ENCODE measurements around the gene LCLAT1. TPM values are rescaled to one million over a fixed set of nuclear protein-coding genes. Genes with fewer than 3 reads are reported as not detected.
"Not testable (repeated sequence)": the region's sequence is repeated elsewhere in the genome, so short reads cannot be mapped to it uniquely, and the experiment has no call there.

LCLAT1 gene
- total RNA-seq, 4 donors from 2014 or later: 10.3 to 20.6 (median 17.7) TPM

DNA sequence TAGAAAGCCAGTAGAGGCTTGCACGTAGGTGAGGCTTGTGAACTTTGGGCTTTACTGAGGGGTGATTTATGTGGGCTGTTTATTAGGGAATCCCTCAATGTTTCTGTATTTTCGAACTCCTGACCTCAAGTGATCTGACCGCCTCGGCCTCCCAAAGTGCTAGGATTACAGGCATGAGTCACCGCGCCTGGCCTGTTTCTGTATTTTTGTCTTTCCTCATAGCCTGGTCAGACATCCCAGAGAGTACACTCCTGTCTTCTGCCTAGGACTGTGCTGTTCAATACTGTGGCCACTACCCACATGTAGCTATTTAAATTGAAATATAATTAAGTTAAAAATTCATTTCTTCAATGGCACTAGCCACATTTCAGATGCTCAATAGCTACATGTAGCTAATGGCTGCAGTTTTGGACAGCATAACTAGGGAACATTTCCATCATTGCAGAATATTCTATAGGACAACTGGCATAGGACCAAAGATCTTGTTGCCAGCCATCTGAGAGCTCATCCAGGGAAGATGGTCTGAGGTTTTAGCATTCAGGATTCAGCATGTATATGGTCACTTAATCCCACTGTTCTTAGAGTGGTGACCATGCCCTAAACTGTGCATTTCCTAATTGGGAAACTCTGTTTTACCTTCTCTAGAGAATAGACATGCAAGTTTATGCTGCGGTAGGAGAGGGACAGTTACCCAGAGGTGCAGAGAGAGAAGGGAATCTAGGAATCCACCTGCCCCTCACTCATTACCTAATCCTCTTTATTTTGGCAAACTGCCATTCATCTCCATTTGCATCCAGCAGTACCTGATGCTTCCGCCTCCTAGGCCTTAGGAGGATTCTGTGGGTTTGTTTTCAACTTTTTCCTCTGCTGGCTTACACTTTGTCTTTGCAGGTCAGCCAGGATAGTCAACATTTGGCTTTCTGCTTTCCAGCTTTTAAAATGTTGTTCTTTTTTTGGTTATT lies 64.4 kb downstream of the LCLAT1 start:
- WGBS: 67% methylated on average over 8 of the region's 8 CpGs
- TF ChIP-seq, protein P1, sequence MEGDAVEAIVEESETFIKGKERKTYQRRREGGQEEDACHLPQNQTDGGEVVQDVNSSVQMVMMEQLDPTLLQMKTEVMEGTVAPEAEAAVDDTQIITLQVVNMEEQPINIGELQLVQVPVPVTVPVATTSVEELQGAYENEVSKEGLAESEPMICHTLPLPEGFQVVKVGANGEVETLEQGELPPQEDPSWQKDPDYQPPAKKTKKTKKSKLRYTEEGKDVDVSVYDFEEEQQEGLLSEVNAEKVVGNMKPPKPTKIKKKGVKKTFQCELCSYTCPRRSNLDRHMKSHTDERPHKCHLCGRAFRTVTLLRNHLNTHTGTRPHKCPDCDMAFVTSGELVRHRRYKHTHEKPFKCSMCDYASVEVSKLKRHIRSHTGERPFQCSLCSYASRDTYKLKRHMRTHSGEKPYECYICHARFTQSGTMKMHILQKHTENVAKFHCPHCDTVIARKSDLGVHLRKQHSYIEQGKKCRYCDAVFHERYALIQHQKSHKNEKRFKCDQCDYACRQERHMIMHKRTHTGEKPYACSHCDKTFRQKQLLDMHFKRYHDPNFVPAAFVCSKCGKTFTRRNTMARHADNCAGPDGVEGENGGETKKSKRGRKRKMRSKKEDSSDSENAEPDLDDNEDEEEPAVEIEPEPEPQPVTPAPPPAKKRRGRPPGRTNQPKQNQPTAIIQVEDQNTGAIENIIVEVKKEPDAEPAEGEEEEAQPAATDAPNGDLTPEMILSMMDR (IDR thresholded peaks at IDR 0.05): no peak
- TF ChIP-seq POLR2AphosphoS5 (IDR thresholded peaks at IDR 0.05): no peak
- TF ChIP-seq EP300 (IDR thresholded peaks at IDR 0.05): no peak
- TF ChIP-seq POLR2A (IDR thresholded peaks at IDR 0.05): no peak
- H3K27me3 ChIP-seq: no peaks in the 10 kb centered on the region
- H3K4me1 ChIP-seq: peaks cover 11% of the 10 kb centered on the region
- no peak overlapping the region for H3K4me3 ChIP-seq
- no peak for DNase-seq (ENCODE audit: low spot score in 2 of 2)
- no peaks in the 10 kb centered on the region for H3K9me3 ChIP-seq
- no peaks in the 10 kb centered on the region for H3K36me3 ChIP-seq
- no peak overlapping the region for H3K27ac ChIP-seq

DNA sequence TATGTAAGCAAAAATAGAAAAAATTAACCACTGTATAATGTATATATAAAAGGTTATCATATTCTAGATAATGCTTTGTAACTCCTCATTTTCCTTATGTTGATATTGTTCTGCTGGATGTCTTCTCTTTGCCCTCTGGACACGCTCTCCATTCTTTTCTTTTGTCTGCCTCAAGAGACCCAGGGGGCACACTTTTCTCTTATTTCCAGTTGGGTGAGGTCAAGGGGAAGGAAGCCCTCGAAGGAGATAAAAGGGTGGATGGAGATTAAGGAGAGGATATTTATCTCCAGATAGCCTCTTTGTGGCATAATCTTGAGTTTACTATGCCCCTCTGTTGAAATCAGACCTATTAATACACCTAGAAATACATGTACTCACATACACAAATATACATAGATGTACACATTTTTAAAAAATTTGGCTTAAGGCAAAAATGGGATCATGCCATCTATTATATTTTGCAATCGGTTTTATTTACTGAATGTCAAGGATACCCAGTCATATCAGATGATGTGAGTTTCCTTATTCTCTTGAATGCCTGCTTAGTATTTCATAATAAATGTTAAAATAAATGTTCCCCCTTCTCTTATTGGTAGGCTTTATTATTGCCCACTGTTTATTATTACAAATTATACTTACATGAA lies 65.3 kb downstream of the LCLAT1 start:
- 61% methylated on average over 3 of the region's 3 CpGs for WGBS
- Histone ChIP-seq H3K27me3 (no peaks in the 10 kb centered on the region), H3K36me3 (no peaks in the 10 kb centered on the region), H3K27ac (no peak overlapping the region), H3K4me3 (no peak overlapping the region), H3K4me1 (peaks cover 11% of the 10 kb centered on the region), H3K9me3 (no peaks in the 10 kb centered on the region)
- DNase-seq (ENCODE audit: low spot score in 2 of 2): no peak
- TF ChIP-seq, protein P1 (IDR thresholded peaks at IDR 0.05): no peak
- TF ChIP-seq POLR2AphosphoS5 (IDR thresholded peaks at IDR 0.05) (no peak), EP300 (IDR thresholded peaks at IDR 0.05) (no peak), POLR2A (IDR thresholded peaks at IDR 0.05) (no peak)

DNA sequence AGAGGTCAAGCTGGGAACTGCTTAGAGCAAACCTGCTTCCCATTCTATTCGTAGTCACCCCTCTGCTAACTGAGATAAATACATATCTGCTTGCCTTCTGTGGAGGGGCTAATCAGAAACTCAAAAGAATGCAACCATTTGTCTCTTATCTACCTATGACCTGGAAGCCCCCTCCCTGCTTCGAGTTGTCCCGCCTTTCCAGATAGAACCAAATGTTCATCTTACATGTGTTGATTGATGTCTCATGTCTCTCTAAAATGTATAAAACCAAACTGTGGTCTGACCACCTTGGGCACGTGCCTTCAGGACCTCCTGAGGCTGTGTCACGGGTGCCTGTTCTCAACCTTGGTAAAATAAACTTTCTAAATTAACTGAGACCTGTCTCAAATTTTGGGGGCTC lies 66.6 kb downstream of the LCLAT1 start:
- H3K27me3 ChIP-seq; H3K27ac ChIP-seq; H3K4me3 ChIP-seq; H3K36me3 ChIP-seq; H3K9me3 ChIP-seq; DNase-seq (ENCODE audit: low spot score in 2 of 2): not testable (repeated sequence)
- WGBS: 85% methylated on average over 5 of the region's 5 CpGs
- H3K4me1 ChIP-seq: peaks cover 11% of the 10 kb centered on the region

DNA sequence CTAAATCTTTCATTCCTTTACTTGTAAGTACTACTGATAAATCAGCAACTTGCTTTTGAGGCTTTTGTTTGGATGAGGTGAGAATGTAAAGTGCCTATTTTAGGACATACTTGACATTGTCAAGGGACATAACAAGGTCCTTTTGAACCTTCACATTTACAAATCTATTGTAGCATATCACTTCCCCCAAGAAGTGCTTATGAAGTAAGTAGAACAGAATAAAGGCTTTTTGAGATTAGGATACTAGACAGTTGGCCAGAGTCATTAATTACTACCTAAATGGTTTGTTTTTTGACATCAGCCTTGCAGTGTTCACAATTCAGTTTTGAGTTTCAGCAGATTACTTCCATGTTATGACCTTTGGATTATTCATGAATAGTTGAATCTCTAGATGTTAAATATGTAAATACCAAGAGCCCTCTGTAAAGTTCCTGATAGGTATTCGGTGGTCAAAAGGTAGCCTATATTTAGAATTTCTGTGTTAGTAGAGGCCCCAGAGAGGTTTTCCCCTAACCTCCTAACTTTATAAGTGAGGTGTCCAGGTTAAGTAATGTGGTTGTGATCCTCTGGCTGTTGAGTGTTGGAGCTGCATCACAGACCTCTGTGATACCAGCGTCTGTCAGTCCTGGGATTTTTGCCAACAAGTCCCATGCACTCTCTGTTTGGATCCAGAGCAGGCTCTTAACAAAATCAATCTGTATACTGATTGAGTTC lies 67.2 kb downstream of the LCLAT1 start:
- H3K36me3 ChIP-seq: peaks cover 1% of the 10 kb centered on the region

DNA sequence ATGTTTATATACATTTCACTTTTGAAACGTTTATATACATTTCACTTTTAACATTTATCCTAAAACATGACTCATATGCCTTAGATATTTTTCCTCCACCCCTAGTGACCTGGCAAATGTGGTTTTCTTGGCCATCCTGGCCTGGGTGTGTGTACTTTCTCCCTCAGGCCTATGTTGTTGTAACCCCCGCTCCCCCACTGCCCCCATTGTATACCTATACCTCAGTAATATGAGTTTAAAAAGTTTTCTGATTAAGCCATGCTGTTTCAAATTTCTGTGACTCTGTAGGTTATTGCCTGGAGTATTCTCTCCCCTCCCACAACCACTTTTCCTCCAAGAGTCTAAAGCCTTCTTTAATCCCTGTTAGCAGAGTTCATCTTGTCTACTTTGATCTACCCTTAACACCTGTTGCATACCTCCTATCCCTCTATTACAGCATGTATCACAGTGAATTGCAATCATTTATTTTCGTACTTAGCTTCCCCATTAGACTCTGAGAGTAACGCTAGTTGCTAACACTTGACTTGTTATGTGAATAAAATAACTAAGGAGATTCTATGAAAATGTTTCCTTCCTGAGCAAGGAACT lies 67.9 kb downstream of the LCLAT1 start:
- WGBS: 73% methylated on average over 4 of the region's 4 CpGs
- peaks cover 11% of the 10 kb centered on the region for H3K4me1 ChIP-seq
- no peak overlapping the region for H3K4me3 ChIP-seq
- H3K27ac ChIP-seq: no peak overlapping the region
- no peak for DNase-seq (ENCODE audit: low spot score in 2 of 2)
- H3K9me3 ChIP-seq: peaks cover 4% of the 10 kb centered on the region
- no peaks in the 10 kb centered on the region for H3K27me3 ChIP-seq
- H3K36me3 ChIP-seq: peaks cover 8% of the 10 kb centered on the region
- TF ChIP-seq POLR2A (IDR thresholded peaks at IDR 0.05): no peak

More for the DNA sequence above, 67.2 kb downstream of the LCLAT1 start:
- Histone ChIP-seq H3K9me3 (peaks cover 1% of the 10 kb centered on the region), H3K4me1 (peaks cover 11% of the 10 kb centered on the region), H3K27me3 (no peaks in the 10 kb centered on the region), H3K4me3 (no peak overlapping the region), H3K27ac (no peak overlapping the region)
- WGBS: 49% methylated on average over 2 of the region's 2 CpGs
- no peak for DNase-seq (ENCODE audit: low spot score in 2 of 2)
- TF ChIP-seq POLR2A (IDR thresholded peaks at IDR 0.05) (no peak), POLR2AphosphoS5 (IDR thresholded peaks at IDR 0.05) (no peak), EP300 (IDR thresholded peaks at IDR 0.05) (no peak)
- TF ChIP-seq, protein P1 (IDR thresholded peaks at IDR 0.05): no peak

Measured in suprapubic skin (tissue), 4 donors.